Natural killer cell (primary cell): Measurements from ENCODE around the gene C1orf198. TPM values are rescaled to one million over a fixed set of nuclear protein-coding genes. Genes with fewer than 3 reads are reported as not detected.

ENCODE experiments used
- ATAC-seq, 3 donors: fragments of 150-1000 bp in 2 of 3; fragments of 200-7000 bp in 1 of 3; cut with Tn5 transposase; 1 replicate in 1 of 3; 2 replicates in 2 of 3; pipeline ENCODE4 v1.10.0; 2021; ENCODE audit warnings: mild to moderate bottlenecking in 2 of 3, moderate library complexity in 2 of 3
- DNase-seq, 2 donors: peaks; one replicate each; pipeline versions ENCODE4 v3.0.0 to v3.0.0-alpha.2; 2013 to 2021; ENCODE audit warnings: mixed read lengths in 1 of 2
- H3K27ac ChIP-seq: one replicate; pipeline ENCODE4 v1.5.1; 2013; ENCODE audit warnings: mild to moderate bottlenecking, low read length
- H3K27me3 ChIP-seq: one replicate; pipeline ENCODE4 v1.6.1; 2013; ENCODE audit warnings: low read length; ENCODE audit not compliant: control insufficient read depth, insufficient read depth
- H3K36me3 ChIP-seq: one replicate; pipeline ENCODE4 v1.6.1; 2013; ENCODE audit warnings: low read length; ENCODE audit not compliant: control insufficient read depth, insufficient read depth
- H3K4me1 ChIP-seq: one replicate; pipeline ENCODE4 v1.6.1; 2013; ENCODE audit warnings: low read length; ENCODE audit not compliant: control insufficient read depth, insufficient read depth
- H3K4me3 ChIP-seq: one replicate; pipeline ENCODE4 v1.5.1; 2013; ENCODE audit warnings: low read length
- H3K9me3 ChIP-seq: one replicate; pipeline ENCODE4 v1.6.1; 2013; ENCODE audit warnings: low read length; ENCODE audit not compliant: control insufficient read depth, insufficient read depth
- H3K27ac Mint-ChIP-seq, 2 donors: one replicate each; pipeline ENCODE4 v1.8.0; 2022; ENCODE audit warnings: mild to moderate bottlenecking in 2 of 2, mixed read lengths in 2 of 2, moderate library complexity in 1 of 2
- H3K27me3 Mint-ChIP-seq, 2 donors: one replicate each; pipeline ENCODE4 v1.8.0; 2022; ENCODE audit warnings: low read depth in 2 of 2, mixed read lengths in 2 of 2
- H3K36me3 Mint-ChIP-seq: one replicate; pipeline ENCODE4 v1.8.0; 2022; ENCODE audit warnings: mixed read lengths
- H3K4me1 Mint-ChIP-seq, 2 donors: one replicate each; pipeline ENCODE4 v1.8.0; 2022; ENCODE audit warnings: mixed read lengths in 2 of 2
- H3K4me3 Mint-ChIP-seq: one replicate; pipeline ENCODE4 v1.8.0; 2022; ENCODE audit warnings: mild to moderate bottlenecking, moderate library complexity, mixed read lengths
- H3K9me3 Mint-ChIP-seq, 2 donors: one replicate each; pipeline ENCODE4 v1.8.0; 2022; ENCODE audit warnings: mixed read lengths in 2 of 2
- WGBS: methylation state at CpG from one replicate; pipeline ENCODE4 v1.1.7; 2013; ENCODE audit warnings: missing lambda C conversion rate; ENCODE audit not compliant: insufficient coverage; 5-methylcytosine and 5-hydroxymethylcytosine counted together
- intact Hi-C: fragments of 100-400 bp; cut with micrococcal nuclease; formaldehyde crosslinking; loops from one replicate; pipeline ENCODE4 v1.14.2; 2022
- total RNA-seq, 4 donors: library from RNA; stranded (reverse); fragments of 120-200 nt in 1 of 4; gene quantifications; one replicate each; pipeline versions ENCODE4 v1.2.3 to v1.2.4, GENCODE V29; 2013 to 2022
- TF ChIP-seq, protein P1 (sequence below): fragments of 200-600 bp; IDR thresholded peaks from one replicate; pipeline ENCODE4 v1.8.0; 2022; ENCODE audit warnings: antibody characterized with exemption

The C1orf198 gene
- total RNA-seq, 3 donors from 2014 or later (not counting 1 experiment from before 2014, with no cell fraction given) = 2.4 to 3.2 (median 3.1) TPM

- intact Hi-C loops = no loop called here
- 86% methylated on average over 4 of the region's 5 CpGs for WGBS
- H3K4me3 ChIP-seq = no peak overlapping the region
- Mint-ChIP-seq H3K27me3 (peaks cover 9 to 34% of the 10 kb centered on the region in 2 donors), H3K36me3 (no peaks in the 10 kb centered on the region), H3K9me3 (no peaks in the 10 kb centered on the region), H3K27ac (no peak overlapping the region), H3K4me1 (no peaks in the 10 kb centered on the region), H3K4me3 (no peak overlapping the region)
- H3K27me3 ChIP-seq = no peaks in the 10 kb centered on the region
- peaks cover under 1% of the 10 kb centered on the region for H3K9me3 ChIP-seq
- no peaks in the 10 kb centered on the region for H3K36me3 ChIP-seq
- ATAC-seq = no peak
- H3K27ac ChIP-seq = no peak overlapping the region
- TF ChIP-seq, protein P1, sequence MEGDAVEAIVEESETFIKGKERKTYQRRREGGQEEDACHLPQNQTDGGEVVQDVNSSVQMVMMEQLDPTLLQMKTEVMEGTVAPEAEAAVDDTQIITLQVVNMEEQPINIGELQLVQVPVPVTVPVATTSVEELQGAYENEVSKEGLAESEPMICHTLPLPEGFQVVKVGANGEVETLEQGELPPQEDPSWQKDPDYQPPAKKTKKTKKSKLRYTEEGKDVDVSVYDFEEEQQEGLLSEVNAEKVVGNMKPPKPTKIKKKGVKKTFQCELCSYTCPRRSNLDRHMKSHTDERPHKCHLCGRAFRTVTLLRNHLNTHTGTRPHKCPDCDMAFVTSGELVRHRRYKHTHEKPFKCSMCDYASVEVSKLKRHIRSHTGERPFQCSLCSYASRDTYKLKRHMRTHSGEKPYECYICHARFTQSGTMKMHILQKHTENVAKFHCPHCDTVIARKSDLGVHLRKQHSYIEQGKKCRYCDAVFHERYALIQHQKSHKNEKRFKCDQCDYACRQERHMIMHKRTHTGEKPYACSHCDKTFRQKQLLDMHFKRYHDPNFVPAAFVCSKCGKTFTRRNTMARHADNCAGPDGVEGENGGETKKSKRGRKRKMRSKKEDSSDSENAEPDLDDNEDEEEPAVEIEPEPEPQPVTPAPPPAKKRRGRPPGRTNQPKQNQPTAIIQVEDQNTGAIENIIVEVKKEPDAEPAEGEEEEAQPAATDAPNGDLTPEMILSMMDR = no peak
- no peak for DNase-seq
- no peaks in the 10 kb centered on the region for H3K4me1 ChIP-seq
These were observed 32.0 kb downstream of the C1orf198 start for GRCh38 chr1:230836347-230836746.

- no peak for DNase-seq
- Mint-ChIP-seq H3K36me3 (no peaks in the 10 kb centered on the region), H3K27ac (no peak overlapping the region), H3K4me1 (no peaks in the 10 kb centered on the region), H3K4me3 (no peak overlapping the region), H3K27me3 (peaks cover 9 to 34% of the 10 kb centered on the region in 2 donors), H3K9me3 (no peaks in the 10 kb centered on the region)
- H3K4me1 ChIP-seq = no peaks in the 10 kb centered on the region
- no peak overlapping the region for H3K27ac ChIP-seq
- H3K9me3 ChIP-seq = peaks cover 3% of the 10 kb centered on the region
- H3K27me3 ChIP-seq = no peaks in the 10 kb centered on the region
- H3K4me3 ChIP-seq = no peak overlapping the region
- no peak for ATAC-seq
- TF ChIP-seq, protein P1 = no peak
- no peaks in the 10 kb centered on the region for H3K36me3 ChIP-seq
- intact Hi-C loops = no loop called here
- 63% methylated on average over 2 of the region's 3 CpGs for WGBS
These were observed 34.0 kb downstream of the C1orf198 start for GRCh38 chr1:230834292-230834691.

DNA sequence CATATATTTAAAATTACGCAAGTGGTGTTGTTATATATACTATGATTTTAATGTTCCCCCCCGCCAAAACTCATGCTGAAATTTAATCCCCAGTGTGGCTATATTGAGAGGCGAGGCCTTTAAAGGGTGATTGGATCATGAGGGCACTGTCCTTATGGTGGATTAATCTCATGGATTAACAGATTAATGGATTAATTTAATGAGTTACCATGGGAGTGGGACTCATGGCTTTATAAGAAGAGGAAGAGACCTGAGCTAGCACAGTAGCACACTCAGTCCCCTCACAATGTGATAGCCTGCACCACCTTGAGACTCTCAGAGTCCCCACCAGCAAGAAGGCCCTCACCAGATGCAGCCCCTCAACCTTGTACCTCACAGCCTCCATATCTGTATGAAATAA is 34.8 kb downstream of the C1orf198 start:
- H3K36me3 Mint-ChIP-seq = no peaks in the 10 kb centered on the region
- H3K27ac Mint-ChIP-seq = no peak overlapping the region
- ATAC-seq = no peak
- H3K4me1 Mint-ChIP-seq = no peaks in the 10 kb centered on the region
- Histone ChIP-seq H3K27me3 (no peaks in the 10 kb centered on the region), H3K4me1 (no peaks in the 10 kb centered on the region), H3K9me3 (peaks cover 3% of the 10 kb centered on the region), H3K27ac (no peak overlapping the region), H3K36me3 (no peaks in the 10 kb centered on the region), H3K4me3 (no peak overlapping the region)
- no peak for DNase-seq
- H3K27me3 Mint-ChIP-seq = peaks cover 9 to 34% of the 10 kb centered on the region in 2 donors
- no peak overlapping the region for H3K4me3 Mint-ChIP-seq
- no peaks in the 10 kb centered on the region for H3K9me3 Mint-ChIP-seq
- TF ChIP-seq, protein P1 = no peak
- 92% methylated on average over 1 of the region's 3 CpGs for WGBS
- intact Hi-C loops = no loop called here

DNA sequence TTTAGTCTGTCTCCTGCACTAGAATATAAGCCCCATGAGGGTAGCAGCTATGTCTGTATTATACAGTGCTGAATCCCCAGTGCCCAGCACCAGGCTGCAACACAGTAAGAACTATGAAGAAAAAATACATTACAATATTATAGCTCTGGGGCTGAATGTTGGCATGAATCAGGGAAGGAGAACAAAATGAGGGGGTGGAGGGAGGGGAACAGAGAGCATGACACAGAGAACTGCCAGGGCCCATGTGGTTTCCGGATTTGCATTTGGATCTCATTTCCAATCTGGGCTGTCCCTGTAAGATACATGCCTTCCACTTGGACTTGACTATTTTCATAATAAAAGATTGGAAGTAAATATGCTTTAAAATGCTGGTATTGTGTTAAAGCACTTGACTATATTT is 35.8 kb downstream of the C1orf198 start:
- TF ChIP-seq, protein P1 = no peak
- Histone ChIP-seq H3K4me1 (no peaks in the 10 kb centered on the region), H3K4me3 (no peak overlapping the region), H3K27ac (no peak overlapping the region), H3K27me3 (no peaks in the 10 kb centered on the region), H3K9me3 (peaks cover 3% of the 10 kb centered on the region), H3K36me3 (no peaks in the 10 kb centered on the region)
- ATAC-seq (no peak), DNase-seq (no peak)
- no peak overlapping the region for H3K4me3 Mint-ChIP-seq
- H3K27ac Mint-ChIP-seq = no peak overlapping the region
- H3K4me1 Mint-ChIP-seq = no peaks in the 10 kb centered on the region
- H3K27me3 Mint-ChIP-seq = peaks cover 9 to 34% of the 10 kb centered on the region in 2 donors
- WGBS = 80% methylated on average over 1 of the region's 1 CpG
- no peaks in the 10 kb centered on the region for H3K36me3 Mint-ChIP-seq
- no peaks in the 10 kb centered on the region for H3K9me3 Mint-ChIP-seq
- intact Hi-C loops = no loop called here
